DND-41 (cell line): ENCODE measurements around the gene HUNK.

Source experiments
- ATAC-seq: fragments of 200-7000 bp; cut with Tn5 transposase; 3 replicates; pipeline ENCODE4 v1.9.1; 2021; ENCODE audit warnings: low read depth; ENCODE audit not compliant: insufficient read depth
- DNase-seq: peaks from one replicate; pipeline ENCODE4 v3.0.0-alpha.2; 2020
- H2AFZ ChIP-seq: 2 replicates; pipeline ENCODE4 v1.6.0; 2012; ENCODE audit warnings: low read depth, low read length
- H3K27ac ChIP-seq: 2 replicates; pipeline ENCODE4 v1.5.1; 2012; ENCODE audit warnings: low read length, inconsistent platforms
- H3K27me3 ChIP-seq: fragments of 200-600 bp; sonication (generic); 2 replicates; pipeline ENCODE4 v1.6.0; 2012; ENCODE audit warnings: low read length, mild to moderate bottlenecking, inconsistent platforms; ENCODE audit not compliant: insufficient read depth, poor library complexity
- H3K36me3 ChIP-seq: 2 replicates; pipeline ENCODE4 v1.5.1; 2012; ENCODE audit warnings: low read length, inconsistent platforms; ENCODE audit not compliant: insufficient read depth
- H3K4me1 ChIP-seq: 2 replicates; pipeline ENCODE4 v1.5.1; 2012; ENCODE audit warnings: mild to moderate bottlenecking, low read length; ENCODE audit not compliant: insufficient read depth
- H3K4me2 ChIP-seq: 2 replicates; pipeline ENCODE4 v1.6.0; 2012; ENCODE audit warnings: mild to moderate bottlenecking, moderate library complexity, low read length, inconsistent platforms; ENCODE audit not compliant: insufficient read depth
- H3K4me3 ChIP-seq, 2 experiments: fragments of 200-600 bp in 1 of 2; shearing (Covaris generic) in 1 of 2; 2 replicates each; pipeline ENCODE4 v1.5.1; 2012 to 2016; ENCODE audit warnings: inconsistent platforms in 2 of 2, low read length in 2 of 2, mild to moderate bottlenecking in 2 of 2, low read depth in 1 of 2, moderate library complexity in 1 of 2
- H3K79me2 ChIP-seq: 2 replicates; pipeline ENCODE4 v1.6.0; 2012; ENCODE audit warnings: low read length, inconsistent platforms; ENCODE audit not compliant: insufficient read depth
- H3K9ac ChIP-seq: 2 replicates; pipeline ENCODE4 v1.6.0; 2012; ENCODE audit warnings: low read depth, mild to moderate bottlenecking, inconsistent platforms, low read length, moderate library complexity
- H3K9me3 ChIP-seq: 2 replicates; pipeline ENCODE4 v1.5.1; 2012; ENCODE audit warnings: low read length, moderate library complexity, mild to moderate bottlenecking, inconsistent platforms; ENCODE audit not compliant: insufficient read depth, severe bottlenecking
- H4K20me1 ChIP-seq: 2 replicates; pipeline ENCODE4 v1.6.0; 2012; ENCODE audit warnings: low read length; ENCODE audit not compliant: insufficient read depth
- CTCF ChIP-seq: IDR thresholded peaks from 2 replicates; pipeline ENCODE4 v1.5.1; 2012; ENCODE audit warnings: borderline replicate concordance, low read length, moderate library complexity, mild to moderate bottlenecking; ENCODE audit not compliant: poor library complexity, severe bottlenecking; ENCODE audit errors: extremely low read depth
- EZH2 ChIP-seq: IDR thresholded peaks from 3 replicates; pipeline ENCODE4 v1.6.1; 2012; ENCODE audit warnings: borderline replicate concordance, low read depth, mild to moderate bottlenecking, moderate library complexity, low read length, inconsistent platforms; ENCODE audit not compliant: severe bottlenecking

The HUNK gene

GRCh38 chr21:31948676-31949075, 75.9 kb downstream of the HUNK start:
- Histone ChIP-seq H3K9ac (no peak overlapping the region), H4K20me1 (no peaks in the 10 kb centered on the region), H2AFZ (no peak overlapping the region), H3K27me3 (peaks cover 5% of the 10 kb centered on the region), H3K36me3 (no peaks in the 10 kb centered on the region), H3K27ac (no peak overlapping the region), H3K79me2 (no peaks in the 10 kb centered on the region), H3K9me3 (no peaks in the 10 kb centered on the region), H3K4me2 (no peak overlapping the region), H3K4me3 (no peak overlapping the region), H3K4me1 (no peaks in the 10 kb centered on the region)
- DNase-seq (no peak), ATAC-seq (no peak)
- TF ChIP-seq EZH2 (no peak), CTCF (no peak)

GRCh38 chr21:31952828-31953227, 80.0 kb downstream of the HUNK start:
- H3K79me2 ChIP-seq, result no peaks in the 10 kb centered on the region
- no peak overlapping the region for H3K4me3 ChIP-seq
- ATAC-seq (no peak), DNase-seq (no peak)
- H3K27me3 ChIP-seq, result peaks cover 5% of the 10 kb centered on the region
- no peak overlapping the region for H3K9ac ChIP-seq
- H3K36me3 ChIP-seq, result no peaks in the 10 kb centered on the region
- H2AFZ ChIP-seq, result no peak overlapping the region
- H3K4me1 ChIP-seq, result no peaks in the 10 kb centered on the region
- no peak overlapping the region for H3K4me2 ChIP-seq
- H3K9me3 ChIP-seq, result no peaks in the 10 kb centered on the region
- H4K20me1 ChIP-seq, result no peaks in the 10 kb centered on the region
- no peak overlapping the region for H3K27ac ChIP-seq
- TF ChIP-seq EZH2, result no peak
- no peak for TF ChIP-seq CTCF

DNA sequence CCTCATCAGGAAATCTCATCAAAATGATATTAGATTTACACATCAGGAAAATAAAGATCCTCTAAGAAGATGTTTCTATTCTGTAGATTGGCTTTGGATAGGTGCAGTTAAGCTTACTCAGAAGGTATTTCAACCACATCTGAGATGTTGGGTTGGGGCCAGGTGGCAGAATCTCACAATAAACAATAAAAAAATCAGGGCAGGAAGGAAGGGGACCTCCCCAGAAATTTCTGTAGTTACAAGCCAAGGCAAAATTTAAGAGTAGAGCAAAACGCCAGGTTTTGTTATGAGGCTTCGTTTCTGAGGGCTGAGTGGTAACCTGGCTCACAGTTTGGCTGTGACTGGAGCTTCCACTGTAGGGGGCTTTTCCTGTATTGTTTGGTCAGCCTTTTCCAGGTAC, 84.8 kb downstream of the HUNK start:
- Histone ChIP-seq H3K27me3 (no peaks in the 10 kb centered on the region), H3K79me2 (no peaks in the 10 kb centered on the region), H3K36me3 (no peaks in the 10 kb centered on the region), H3K4me1 (no peaks in the 10 kb centered on the region), H3K9ac (no peak overlapping the region), H3K9me3 (no peaks in the 10 kb centered on the region), H4K20me1 (no peaks in the 10 kb centered on the region), H3K4me3 (no peak overlapping the region), H2AFZ (no peak overlapping the region), H3K4me2 (no peak overlapping the region), H3K27ac (no peak overlapping the region)
- ATAC-seq (no peak), DNase-seq (no peak)
- TF ChIP-seq CTCF (no peak), EZH2 (no peak)

DNA sequence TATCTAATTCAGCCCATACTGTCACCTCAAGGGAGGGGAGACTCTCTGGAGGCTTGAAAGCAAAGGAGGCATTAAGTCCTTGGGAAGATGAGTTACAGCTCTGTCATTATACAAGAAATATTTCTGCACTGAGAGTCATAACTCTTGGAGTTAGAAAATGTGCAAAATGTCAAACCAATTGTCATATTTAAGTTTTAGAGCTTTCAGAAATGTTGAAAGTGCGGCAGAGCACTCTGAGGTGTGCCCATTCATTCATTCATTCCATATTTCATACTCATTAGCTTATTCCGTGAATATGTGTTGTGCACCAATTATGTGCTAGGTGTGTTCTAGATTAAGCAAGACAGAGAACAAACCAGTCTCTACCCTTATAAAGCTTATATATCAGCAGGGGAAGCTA, 87.1 kb downstream of the HUNK start:
- TF ChIP-seq EZH2 (no peak), CTCF (no peak)
- Histone ChIP-seq H3K79me2 (no peaks in the 10 kb centered on the region), H3K9ac (no peak overlapping the region), H3K4me3 (no peak overlapping the region), H3K36me3 (no peaks in the 10 kb centered on the region), H3K27me3 (no peaks in the 10 kb centered on the region), H3K27ac (no peak overlapping the region), H3K4me2 (no peak overlapping the region), H4K20me1 (no peaks in the 10 kb centered on the region), H3K4me1 (no peaks in the 10 kb centered on the region), H2AFZ (no peak overlapping the region), H3K9me3 (no peaks in the 10 kb centered on the region)
- DNase-seq, result no peak
- no peak for ATAC-seq
